Endothelial cell of umbilical vein (primary cell): ENCODE results near the gene INTS11. TPM values are rescaled to one million over a fixed set of nuclear protein-coding genes. Genes with fewer than 3 reads are reported as not detected.

Experiments used
- BruUV-seq: library from RNA; stranded (reverse); fragments of 400-500 nt; replicated peaks from 2 replicates; lab custom pipeline; 2021; lab: Mats Ljungman, UMichigan
- CTCF ChIA-PET: fragments of 300-600, 350-600 bp; sonication (Branson Sonifier 250); formaldehyde crosslinking; loops from one replicate; lab custom pipeline; 2021; ENCODE audit warnings: antibody characterized with exemption, inconsistent platforms; lab: Charles Lee
- POLR2A ChIA-PET: fragments of 300-600, 350-600 bp; sonication (Branson Sonifier 250); formaldehyde crosslinking; loops from one replicate; lab custom pipeline; 2021; ENCODE audit warnings: antibody characterized with exemption, inconsistent platforms; lab: Charles Lee
- DNase-seq: peaks from one replicate; pipeline ENCODE4 v3.0.0-alpha.2; 2011; ENCODE audit warnings: low read depth, low spot score
- FAIRE-seq: peaks from 2 replicates; lab custom pipeline; 2011; peaks lifted over from hg19 to GRCh38; lab: Jason Lieb, UNC
- H2AFZ ChIP-seq: 2 replicates; pipeline ENCODE4 v1.6.0; 2012; ENCODE audit warnings: low read depth, low read length, control low read depth, inconsistent platforms
- H3K27ac ChIP-seq: 2 replicates; pipeline ENCODE4 v1.5.1; 2011; ENCODE audit warnings: low read depth, mild to moderate bottlenecking, control low read depth, low read length, moderate library complexity; ENCODE audit not compliant: insufficient read depth
- H3K27me3 ChIP-seq, 2 experiments: 2 replicates each; pipeline versions ENCODE4 v1.6.0 to v1.6.1; 2011; ENCODE audit warnings: low read length in 2 of 2, mixed read lengths in 1 of 2; ENCODE audit not compliant: control insufficient read depth in 2 of 2, insufficient read depth in 2 of 2
- H3K36me3 ChIP-seq, 2 experiments: 2 replicates in 1 of 2; 3 replicates in 1 of 2; pipeline ENCODE4 v1.5.1; 2011; ENCODE audit warnings: low read length in 2 of 2, mild to moderate bottlenecking in 1 of 2, moderate library complexity in 1 of 2; ENCODE audit not compliant: control insufficient read depth in 2 of 2, insufficient read depth in 2 of 2; ENCODE audit errors: extremely low read depth in 1 of 2
- H3K4me1 ChIP-seq: 3 replicates; pipeline ENCODE4 v1.5.1; 2011; ENCODE audit warnings: mild to moderate bottlenecking, low read length; ENCODE audit not compliant: control insufficient read depth, insufficient read depth; ENCODE audit errors: extremely low read depth
- H3K4me2 ChIP-seq: 2 replicates; pipeline ENCODE4 v1.6.1; 2011; ENCODE audit warnings: low read length, control low read depth, mixed read lengths; ENCODE audit not compliant: insufficient read depth
- H3K4me3 ChIP-seq, 3 experiments: fragments of 200-600 bp in 1 of 3; sonication (generic), shearing (Covaris generic) in 1 of 3; replicated peaks in 1 of 3; 2 replicates each; pipeline ENCODE4 v1.5.1; 2011 to 2016; ENCODE audit warnings: control low read depth in 3 of 3, low read length in 3 of 3, mild to moderate bottlenecking in 2 of 3, inconsistent platforms in 1 of 3, low read depth in 1 of 3, moderate library complexity in 1 of 3; ENCODE audit not compliant: insufficient read depth in 1 of 3
- H3K79me2 ChIP-seq: 2 replicates; pipeline ENCODE4 v1.6.0; 2012; ENCODE audit warnings: low read length, inconsistent platforms; ENCODE audit not compliant: control insufficient read depth, insufficient read depth
- H3K9ac ChIP-seq: replicated peaks from 2 replicates; pipeline ENCODE3; 2011; ENCODE audit warnings: low read length, control low read depth; ENCODE audit not compliant: insufficient read depth; ENCODE audit errors: extremely low read depth
- H3K9me1 ChIP-seq: replicated peaks from 3 replicates; pipeline ENCODE4 v1.6.0; 2011; ENCODE audit warnings: mild to moderate bottlenecking, low read length; ENCODE audit not compliant: control insufficient read depth, insufficient read depth; ENCODE audit errors: extremely low read depth
- H3K9me3 ChIP-seq: replicated peaks from 2 replicates; pipeline ENCODE4 v1.5.1; 2012; ENCODE audit warnings: low read length, inconsistent platforms; ENCODE audit not compliant: control insufficient read depth, insufficient read depth
- H4K20me1 ChIP-seq: replicated peaks from 2 replicates; pipeline ENCODE3; 2011; ENCODE audit warnings: mild to moderate bottlenecking, low read length; ENCODE audit not compliant: control insufficient read depth, insufficient read depth; ENCODE audit errors: extremely low read depth
- CTCF ChIP-seq, 2 donors: IDR thresholded peaks; 1 replicate in 1 of 2; 2 replicates in 1 of 2; pipeline ENCODE4 v1.5.1; 2011; ENCODE audit warnings: low read length in 2 of 2, mild to moderate bottlenecking in 2 of 2, moderate library complexity in 2 of 2, control low read depth in 1 of 2, inconsistent platforms in 1 of 2, low read depth in 1 of 2; ENCODE audit not compliant: insufficient read depth in 1 of 2; ENCODE audit errors: extremely low read depth in 1 of 2
- EZH2 ChIP-seq: IDR thresholded peaks from 2 replicates; pipeline ENCODE4 v1.6.1; 2012; ENCODE audit warnings: borderline replicate concordance, low read depth, mild to moderate bottlenecking, moderate library complexity, low read length, inconsistent platforms; ENCODE audit not compliant: severe bottlenecking
- FOS ChIP-seq: IDR thresholded peaks from 2 replicates; pipeline ENCODE4 v1.6.1; 2011; ENCODE audit warnings: mild to moderate bottlenecking, low read length, moderate library complexity, borderline replicate concordance; ENCODE audit not compliant: insufficient read depth
- GATA2 ChIP-seq: IDR thresholded peaks from 2 replicates; pipeline ENCODE4 v1.7.0; 2011; ENCODE audit warnings: low read depth, mild to moderate bottlenecking, moderate library complexity, mixed read lengths, low read length; ENCODE audit not compliant: insufficient read length, insufficient read depth
- JUN ChIP-seq: IDR thresholded peaks from 2 replicates; pipeline ENCODE4 v1.6.1; 2011; ENCODE audit warnings: borderline replicate concordance, low read depth; ENCODE audit not compliant: insufficient read length, insufficient read depth
- MAX ChIP-seq: IDR thresholded peaks from 2 replicates; pipeline ENCODE4 v1.6.1; 2011; ENCODE audit not compliant: insufficient read depth, insufficient read length
- MYC ChIP-seq: IDR thresholded peaks from one replicate; pipeline ENCODE4 v1.6.1; 2011; ENCODE audit warnings: mild to moderate bottlenecking, low read depth, low read length
- POLR2A ChIP-seq: IDR thresholded peaks from 2 replicates; pipeline ENCODE4 v1.6.1; 2012; ENCODE audit warnings: low read depth, mild to moderate bottlenecking, control low read depth, low read length
- POLR2AphosphoS5 ChIP-seq: IDR thresholded peaks from 2 replicates; pipeline ENCODE4 v1.6.1; 2012; ENCODE audit warnings: low read depth, mild to moderate bottlenecking, control low read depth, low read length, moderate library complexity; ENCODE audit not compliant: insufficient read depth
- dilution Hi-C: fragments of 300-500 bp; cut with MboI; formaldehyde crosslinking; loops from one replicate; pipeline ENCODE4 v1.15.0; 2019; ENCODE audit warnings: low sequenced_read_pairs; ENCODE audit not compliant: extremely low pct_ligation_motif_present
- intact Hi-C: fragments of 100-400 bp; cut with micrococcal nuclease; formaldehyde crosslinking; loops from one replicate; pipeline ENCODE4 v1.10.0; 2022
- polyA plus RNA-seq, 4 experiments: library from polyadenylated mRNA; depleted of rRNA in 3 of 4; stranded (reverse) in 3 of 4; unstranded in 1 of 4; fragments of >200 nt; gene quantifications; 2 replicates each; pipeline versions ENCODE4 v1.2.1 to v1.2.3, GENCODE V29; 2011 to 2012; ENCODE audit warnings: missing spikeins in 1 of 4
- total RNA-seq: library from RNA; stranded (reverse); gene quantifications from 2 replicates; pipeline ENCODE4 v1.2.3, GENCODE V29; 2021

The INTS11 gene
- total and polyA plus RNA-seq, 2 donors (not counting 3 experiments of a cell fraction or from before 2014, with no cell fraction given): 132 to 222 TPM

- DNase-seq (no peak), FAIRE-seq (no peak)
- Histone ChIP-seq H3K4me2 (no peak overlapping the region), H3K9me3 (no peaks in the 10 kb centered on the region), H3K27ac (no peak overlapping the region), H3K9me1 (no peaks in the 10 kb centered on the region), H3K36me3 (peaks cover 0 to 17% of the 10 kb centered on the region in 2 experiments), H3K79me2 (peaks cover 21% of the 10 kb centered on the region), H2AFZ (no peak overlapping the region), H3K4me1 (peaks cover 2% of the 10 kb centered on the region), H3K27me3 (no peaks in the 10 kb centered on the region), H4K20me1 (no peaks in the 10 kb centered on the region), H3K9ac (no peak overlapping the region), H3K4me3 (no peak overlapping the region)
- BruUV-seq: no TSS peak
- dilution Hi-C loops (no loop called here), intact Hi-C loops (no loop called here)
- POLR2A ChIA-PET: no interaction called here
- CTCF ChIA-PET: no interaction called here
- TF ChIP-seq EZH2 (no peak), POLR2AphosphoS5 (no peak), GATA2 (no peak), MYC (no peak), JUN (no peak), POLR2A (no peak), MAX (no peak), FOS (no peak), CTCF (IDR thresholded peaks at IDR 0.05; ENCODE audit: extremely low read depth in 1 of 2, insufficient read depth in 1 of 2, low read depth in 1 of 2, low read length in 2 of 2) (no peak)
Observed at GRCh38 chr1:1342584-1343115, 18.2 kb upstream of the INTS11 start.
